AG09309 (cell line): ENCODE data around the gene UROC1.

Experiments
- DNase-seq: peaks from one replicate; pipeline ENCODE4 v3.0.0-alpha.2; 2010; ENCODE audit warnings: low read depth
- H3K4me3 ChIP-seq: 2 replicates; pipeline ENCODE4 v1.5.1; 2011; ENCODE audit warnings: mild to moderate bottlenecking, low read depth, low read length, moderate library complexity; ENCODE audit not compliant: control insufficient read depth
- TF ChIP-seq, protein P1 (sequence below): IDR thresholded peaks from 2 replicates; pipeline ENCODE4 v1.5.1; 2011; ENCODE audit warnings: mild to moderate bottlenecking, low read depth, low read length, inconsistent platforms; ENCODE audit not compliant: insufficient read depth, control insufficient read depth; ENCODE audit errors: missing control alignments

UROC1 gene

GRCh38 chr3:126501736-126502135 lies 15.8 kb downstream of the UROC1 start:
- TF ChIP-seq, protein P1, sequence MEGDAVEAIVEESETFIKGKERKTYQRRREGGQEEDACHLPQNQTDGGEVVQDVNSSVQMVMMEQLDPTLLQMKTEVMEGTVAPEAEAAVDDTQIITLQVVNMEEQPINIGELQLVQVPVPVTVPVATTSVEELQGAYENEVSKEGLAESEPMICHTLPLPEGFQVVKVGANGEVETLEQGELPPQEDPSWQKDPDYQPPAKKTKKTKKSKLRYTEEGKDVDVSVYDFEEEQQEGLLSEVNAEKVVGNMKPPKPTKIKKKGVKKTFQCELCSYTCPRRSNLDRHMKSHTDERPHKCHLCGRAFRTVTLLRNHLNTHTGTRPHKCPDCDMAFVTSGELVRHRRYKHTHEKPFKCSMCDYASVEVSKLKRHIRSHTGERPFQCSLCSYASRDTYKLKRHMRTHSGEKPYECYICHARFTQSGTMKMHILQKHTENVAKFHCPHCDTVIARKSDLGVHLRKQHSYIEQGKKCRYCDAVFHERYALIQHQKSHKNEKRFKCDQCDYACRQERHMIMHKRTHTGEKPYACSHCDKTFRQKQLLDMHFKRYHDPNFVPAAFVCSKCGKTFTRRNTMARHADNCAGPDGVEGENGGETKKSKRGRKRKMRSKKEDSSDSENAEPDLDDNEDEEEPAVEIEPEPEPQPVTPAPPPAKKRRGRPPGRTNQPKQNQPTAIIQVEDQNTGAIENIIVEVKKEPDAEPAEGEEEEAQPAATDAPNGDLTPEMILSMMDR, result no peak
- no peak for DNase-seq
- H3K4me3 ChIP-seq, result no peak overlapping the region

- TF ChIP-seq, protein P1, result no peak
Observed at GRCh38 chr3:126501054-126501453, 16.5 kb downstream of the UROC1 start.

DNA sequence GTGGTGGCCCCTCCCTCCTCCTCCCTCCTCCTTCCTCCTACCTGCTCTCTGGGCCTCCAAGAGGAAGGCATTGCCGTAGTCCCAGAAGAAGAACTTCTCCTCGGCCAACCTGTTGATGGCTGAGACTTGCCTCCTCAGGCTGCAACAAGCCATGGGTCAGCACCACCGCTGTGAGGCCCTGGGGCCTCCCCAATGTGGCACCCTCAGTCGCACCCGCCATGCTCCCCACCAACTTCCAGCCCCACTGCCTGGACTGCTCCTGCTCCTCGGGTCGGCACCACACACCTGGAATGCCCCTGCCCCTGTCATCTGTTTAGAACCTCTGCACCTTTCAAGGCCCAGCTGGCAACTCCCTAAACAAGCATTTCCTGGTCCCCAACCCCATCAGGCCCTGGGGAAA lies 17.6 kb downstream of the UROC1 start:
- TF ChIP-seq, protein P1, result no peak
- DNase-seq, result no peak
- no peak overlapping the region for H3K4me3 ChIP-seq

More at GRCh38 chr3:126501054-126501453, 16.5 kb downstream of the UROC1 start:
- no peak for DNase-seq
- no peak overlapping the region for H3K4me3 ChIP-seq

DNA sequence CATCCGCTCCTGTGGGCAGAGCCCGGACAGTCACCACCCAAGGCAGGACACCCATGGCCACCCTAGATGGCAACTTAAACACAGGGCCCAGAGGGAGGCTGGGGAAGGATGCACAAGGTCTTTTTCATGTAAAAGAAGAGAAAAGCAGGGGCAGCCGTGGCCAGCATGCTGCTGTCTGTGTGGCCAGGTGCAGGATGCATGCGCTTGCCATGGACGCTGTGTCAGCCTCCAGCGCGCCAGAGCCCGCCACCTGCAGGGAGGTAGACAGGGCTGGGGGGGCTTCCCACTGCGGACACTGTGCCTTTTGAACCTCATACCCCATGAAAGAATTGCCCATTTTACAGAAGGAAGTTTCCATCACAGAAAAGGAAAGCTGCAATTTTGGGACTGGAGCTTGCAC lies 18.2 kb downstream of the UROC1 start:
- TF ChIP-seq, protein P1, result no peak
- no peak for DNase-seq

DNA sequence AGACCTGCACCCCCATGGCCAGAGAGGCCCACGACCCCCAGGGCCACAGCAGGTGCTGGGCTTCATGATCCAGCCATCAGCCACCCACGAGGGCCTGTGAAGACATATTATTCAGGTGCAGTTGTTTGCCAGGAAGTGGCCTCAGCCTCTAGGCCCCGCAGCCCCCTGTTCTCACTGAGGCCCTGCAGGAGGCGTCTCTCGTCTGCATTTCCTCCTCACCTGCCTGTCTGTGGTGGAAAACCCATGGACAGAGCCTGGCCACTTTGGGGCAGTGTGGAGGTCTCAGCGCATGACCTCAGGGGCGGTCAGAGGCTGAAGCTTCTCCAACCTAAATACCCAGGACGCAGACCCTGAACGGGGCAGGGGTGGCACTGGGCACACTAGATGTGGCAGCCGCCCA lies 18.6 kb downstream of the UROC1 start:
- H3K4me3 ChIP-seq, result no peak overlapping the region
- TF ChIP-seq, protein P1, result no peak
- DNase-seq, result no peak

More for the DNA sequence above, 18.2 kb downstream of the UROC1 start:
- H3K4me3 ChIP-seq, result no peak overlapping the region

- TF ChIP-seq, protein P1, result no peak
- H3K4me3 ChIP-seq, result no peak overlapping the region
- DNase-seq, result no peak
Observed at GRCh38 chr3:126498461-126498860, 19.1 kb downstream of the UROC1 start.

GRCh38 chr3:126497956-126498355 lies 19.6 kb downstream of the UROC1 start:
- no peak for DNase-seq
- TF ChIP-seq, protein P1, result no peak

More at GRCh38 chr3:126497956-126498355, 19.6 kb downstream of the UROC1 start:
- H3K4me3 ChIP-seq, result no peak overlapping the region
